ENCODE measurements around the gene DNAJB1. TPM values are rescaled to one million over a fixed set of nuclear protein-coding genes. Genes with fewer than 3 reads are reported as not detected.

The DNAJB1 gene
- total RNA-seq, 1 donor from 2014 or later, result 39.1 TPM

DNA sequence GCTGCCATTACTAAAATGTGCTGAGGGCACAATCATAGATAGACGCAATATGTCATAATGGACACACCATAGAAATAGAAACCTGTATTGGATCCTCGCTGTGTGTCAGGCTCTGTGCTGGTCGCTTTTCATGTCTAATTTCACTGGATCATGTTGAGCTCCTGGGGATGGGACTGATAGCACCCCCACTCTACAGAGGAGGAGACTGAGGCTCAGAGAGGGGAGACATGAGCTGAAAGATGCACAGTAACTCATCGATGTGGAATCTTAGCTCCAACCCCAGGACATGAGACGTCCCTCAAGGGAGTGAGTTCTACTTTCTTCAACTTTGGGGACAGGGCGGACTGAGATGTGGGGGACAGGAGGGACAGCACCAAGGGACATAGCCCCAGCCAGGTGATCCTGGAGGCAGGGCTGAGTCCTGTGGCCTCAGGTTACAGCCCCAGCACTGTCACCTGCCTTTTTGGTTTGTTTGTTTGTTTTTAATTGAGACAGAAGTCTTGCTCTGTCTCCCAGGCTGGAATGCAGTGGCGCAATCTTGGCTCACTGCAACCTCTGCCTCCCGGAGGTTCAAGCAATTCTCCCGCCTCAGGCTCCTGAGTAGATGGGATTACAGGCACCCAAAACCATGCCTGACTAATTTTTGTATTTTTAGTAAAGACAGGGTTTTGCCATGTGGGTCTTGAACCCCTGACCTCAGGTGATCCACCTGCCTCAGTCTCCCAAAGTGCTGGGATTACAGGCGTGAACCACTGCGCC, 15.7 kb downstream of the DNAJB1 start:
- Histone ChIP-seq H3K9me3 (ENCODE audit: control insufficient read depth in 3 of 3, low read length in 3 of 3) (no peaks in the 10 kb centered on the region), H3K27ac (ENCODE audit: low read depth, low read length) (no peak overlapping the region), H3K27me3 (ENCODE audit: control insufficient read depth in 3 of 3, insufficient read depth in 3 of 3, low read length in 3 of 3) (no peaks in the 10 kb centered on the region), H3K4me1 (ENCODE audit: control insufficient read depth in 3 of 3, insufficient read depth in 3 of 3, low read length in 3 of 3) (peaks cover 1 to 4% (median 2%) of the 10 kb centered on the region in 3 donors), H3K36me3 (ENCODE audit: control insufficient read depth in 3 of 3, insufficient read depth in 3 of 3, low read length in 3 of 3) (no peaks in the 10 kb centered on the region), H3K9ac (ENCODE audit: low read depth in 1 of 3, low read length in 3 of 3) (no peak overlapping the region), H3K4me3 (ENCODE audit: low read length in 3 of 3) (no peak overlapping the region)

DNA sequence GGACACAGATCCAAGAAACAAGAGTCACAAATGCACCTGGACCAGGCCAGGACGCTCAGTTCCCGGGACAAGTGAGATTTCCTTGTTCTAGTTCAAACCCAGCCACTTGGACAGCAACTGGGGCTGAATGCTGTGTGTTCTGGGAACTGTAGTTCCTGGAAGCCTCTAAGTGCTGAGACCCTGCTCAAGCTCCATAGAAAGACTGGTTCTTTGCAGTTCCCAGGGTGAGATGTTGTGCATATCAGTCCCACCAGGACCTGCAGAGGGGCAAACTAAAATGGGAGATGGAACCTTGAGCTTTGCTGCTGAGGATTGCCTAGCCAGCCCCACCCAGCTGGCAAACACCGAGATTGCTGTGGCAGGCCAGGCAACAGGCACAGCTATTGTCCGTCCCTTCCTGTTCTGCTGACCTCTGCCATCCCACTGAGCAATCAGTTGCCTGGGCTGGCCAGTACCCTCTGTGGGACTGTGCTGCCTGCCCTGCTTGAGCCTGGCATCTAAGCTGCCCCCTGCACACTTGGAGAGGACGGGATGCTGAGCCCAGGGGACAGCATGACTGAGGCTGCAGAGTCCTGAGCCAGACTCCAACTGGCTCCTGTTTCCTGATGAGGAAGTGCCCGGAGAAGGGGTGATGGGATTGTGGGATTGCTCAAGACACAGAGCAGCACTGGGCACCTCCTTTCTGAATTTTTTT, 20.8 kb downstream of the DNAJB1 start:
- no peaks in the 10 kb centered on the region for H3K9me3 ChIP-seq (ENCODE audit: control insufficient read depth in 3 of 3, low read length in 3 of 3)
- no peak overlapping the region for H3K4me3 ChIP-seq (ENCODE audit: low read length in 3 of 3)
- peaks cover 21 to 28% (median 27%) of the 10 kb centered on the region in 3 donors for H3K4me1 ChIP-seq (ENCODE audit: control insufficient read depth in 3 of 3, insufficient read depth in 3 of 3, low read length in 3 of 3)
- no peaks in the 10 kb centered on the region for H3K27me3 ChIP-seq (ENCODE audit: control insufficient read depth in 3 of 3, insufficient read depth in 3 of 3, low read length in 3 of 3)
- peak overlapping the region in 1 of 3 donors; percentile 50 for H3K9ac ChIP-seq (ENCODE audit: low read depth in 1 of 3, low read length in 3 of 3)
- no peak overlapping the region for H3K27ac ChIP-seq (ENCODE audit: low read depth, low read length)
- H3K36me3 ChIP-seq (ENCODE audit: control insufficient read depth in 3 of 3, insufficient read depth in 3 of 3, low read length in 3 of 3), result peaks cover 0 to 3% (median 0%) of the 10 kb centered on the region in 3 donors

DNA sequence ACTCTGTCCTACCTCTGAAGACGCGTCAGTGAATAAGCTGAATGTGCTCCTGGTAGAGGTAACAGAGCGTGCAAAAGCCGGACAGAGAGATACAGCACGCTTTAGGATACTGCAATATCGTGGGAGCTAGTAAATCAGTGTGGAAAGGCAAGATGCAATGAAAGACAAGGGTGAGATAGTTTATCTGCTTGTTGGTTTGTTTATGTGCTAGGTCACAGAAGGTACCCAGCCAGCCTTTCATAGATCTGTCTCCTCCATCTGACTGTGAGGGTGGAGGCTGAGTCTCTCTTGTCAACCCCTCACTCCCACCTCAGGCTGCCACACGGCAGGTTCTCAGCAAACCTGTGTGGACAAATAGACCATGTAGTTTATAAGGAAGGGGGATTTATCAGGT, 21.4 kb downstream of the DNAJB1 start:
- Histone ChIP-seq H3K4me3 (ENCODE audit: low read length in 3 of 3) (peak overlapping the region; percentile 67 to 71 (median 70)), H3K4me1 (ENCODE audit: control insufficient read depth in 3 of 3, insufficient read depth in 3 of 3, low read length in 3 of 3) (peaks cover 21 to 28% (median 27%) of the 10 kb centered on the region in 3 donors), H3K27ac (ENCODE audit: low read depth, low read length) (peak overlapping the region; percentile 69), H3K27me3 (ENCODE audit: control insufficient read depth in 3 of 3, insufficient read depth in 3 of 3, low read length in 3 of 3) (no peaks in the 10 kb centered on the region), H3K36me3 (ENCODE audit: control insufficient read depth in 3 of 3, insufficient read depth in 3 of 3, low read length in 3 of 3) (peaks cover 0 to 3% (median 0%) of the 10 kb centered on the region in 3 donors), H3K9me3 (ENCODE audit: control insufficient read depth in 3 of 3, low read length in 3 of 3) (no peaks in the 10 kb centered on the region), H3K9ac (ENCODE audit: low read depth in 1 of 3, low read length in 3 of 3) (peak overlapping the region in 1 of 3 donors; percentile 71)

DNA sequence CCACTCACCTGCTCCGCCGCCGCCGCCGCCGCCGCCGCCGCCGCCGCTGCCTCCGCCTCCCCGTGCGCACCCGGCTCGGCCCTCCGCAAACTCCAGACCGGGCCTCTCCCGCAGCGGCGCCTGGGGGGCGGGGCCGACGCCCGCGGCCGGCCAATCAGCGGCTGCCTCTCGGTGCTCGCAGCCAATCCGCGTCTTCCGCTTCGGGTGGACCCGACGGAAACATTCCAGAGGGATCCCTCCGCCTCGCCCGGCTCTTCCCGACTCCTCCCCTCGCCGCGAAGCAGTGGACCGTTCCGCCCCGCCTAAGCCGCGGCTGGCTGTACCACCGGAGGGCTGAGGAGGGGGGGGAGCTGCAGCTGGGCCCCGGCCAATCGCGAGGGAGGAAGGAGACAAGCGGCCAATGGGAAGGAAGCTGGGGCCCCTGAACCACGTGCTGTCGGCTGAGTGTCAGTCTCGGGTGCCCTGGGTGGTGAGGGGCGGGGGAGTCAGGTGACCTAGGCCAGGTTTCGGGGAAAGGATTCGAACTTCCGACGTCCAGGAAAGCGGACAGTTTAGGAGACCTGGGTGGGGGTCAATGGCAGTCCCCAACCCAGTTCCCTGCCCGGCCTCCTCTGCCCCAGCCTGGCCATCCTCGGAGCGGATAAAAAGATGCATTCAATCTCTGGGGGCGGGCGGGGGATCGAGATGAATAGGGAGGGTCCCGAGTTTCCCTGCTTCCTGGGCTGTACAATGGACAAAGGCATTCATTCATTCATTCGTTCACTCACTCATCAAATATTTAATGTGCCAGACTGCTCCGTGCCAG, 22.0 kb downstream of the DNAJB1 start, which contains the start of gene GIPC1:
GIPC1 (minus strand) TSS at position 99 of the 805 bp plus-strand sequence. CDS start 13,151 bp downstream, outside the sequence.
- H3K9ac ChIP-seq (ENCODE audit: low read depth in 1 of 3, low read length in 3 of 3), result peak within 1 kb of the TSS; percentile 52 to 74 (median 53)
- H3K9me3 ChIP-seq (ENCODE audit: control insufficient read depth in 3 of 3, low read length in 3 of 3), result no peaks in the 10 kb centered on the region
- peaks cover 21 to 28% (median 27%) of the 10 kb centered on the region in 3 donors for H3K4me1 ChIP-seq (ENCODE audit: control insufficient read depth in 3 of 3, insufficient read depth in 3 of 3, low read length in 3 of 3)
- H3K4me3 ChIP-seq (ENCODE audit: low read length in 3 of 3), result peak within 1 kb of the TSS; percentile 70 to 76 (median 75)
- H3K27ac ChIP-seq (ENCODE audit: low read depth, low read length), result peak within 1 kb of the TSS; percentile 69
- H3K36me3 ChIP-seq (ENCODE audit: control insufficient read depth in 3 of 3, insufficient read depth in 3 of 3, low read length in 3 of 3), result peaks cover 0 to 7% (median 3%) of the 10 kb centered on the region in 3 donors
- H3K27me3 ChIP-seq (ENCODE audit: control insufficient read depth in 3 of 3, insufficient read depth in 3 of 3, low read length in 3 of 3), result no peaks in the 10 kb centered on the region

DNA sequence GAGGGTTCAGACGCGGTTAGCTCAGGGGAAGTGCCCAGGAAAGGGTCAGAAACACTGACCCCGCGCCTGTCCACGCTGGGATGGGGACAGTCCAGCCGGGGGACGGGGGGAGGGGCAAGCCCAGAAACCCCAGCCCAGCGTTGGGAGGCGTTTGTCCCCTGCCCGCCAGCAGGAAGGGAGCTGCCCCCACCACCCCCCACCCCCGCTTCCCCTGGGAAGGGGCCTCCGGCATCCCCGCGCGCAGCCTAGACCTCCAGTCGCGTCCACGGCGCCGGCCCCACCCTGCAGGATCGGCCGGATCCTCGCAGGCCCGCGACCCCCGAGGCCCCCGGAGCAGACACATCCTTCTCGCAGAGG, 22.5 kb downstream of the DNAJB1 start:
- peak overlapping the region; percentile 69 to 76 (median 75) for H3K4me3 ChIP-seq (ENCODE audit: low read length in 3 of 3)
- no peaks in the 10 kb centered on the region for H3K27me3 ChIP-seq (ENCODE audit: control insufficient read depth in 3 of 3, insufficient read depth in 3 of 3, low read length in 3 of 3)
- peaks cover 21 to 28% (median 27%) of the 10 kb centered on the region in 3 donors for H3K4me1 ChIP-seq (ENCODE audit: control insufficient read depth in 3 of 3, insufficient read depth in 3 of 3, low read length in 3 of 3)
- H3K9ac ChIP-seq (ENCODE audit: low read depth in 1 of 3, low read length in 3 of 3), result peak overlapping the region; percentile 52 to 74 (median 53)
- H3K9me3 ChIP-seq (ENCODE audit: control insufficient read depth in 3 of 3, low read length in 3 of 3), result no peaks in the 10 kb centered on the region
- H3K36me3 ChIP-seq (ENCODE audit: control insufficient read depth in 3 of 3, insufficient read depth in 3 of 3, low read length in 3 of 3), result peaks cover 0 to 7% (median 3%) of the 10 kb centered on the region in 3 donors
- H3K27ac ChIP-seq (ENCODE audit: low read depth, low read length), result peak overlapping the region; percentile 12

DNA sequence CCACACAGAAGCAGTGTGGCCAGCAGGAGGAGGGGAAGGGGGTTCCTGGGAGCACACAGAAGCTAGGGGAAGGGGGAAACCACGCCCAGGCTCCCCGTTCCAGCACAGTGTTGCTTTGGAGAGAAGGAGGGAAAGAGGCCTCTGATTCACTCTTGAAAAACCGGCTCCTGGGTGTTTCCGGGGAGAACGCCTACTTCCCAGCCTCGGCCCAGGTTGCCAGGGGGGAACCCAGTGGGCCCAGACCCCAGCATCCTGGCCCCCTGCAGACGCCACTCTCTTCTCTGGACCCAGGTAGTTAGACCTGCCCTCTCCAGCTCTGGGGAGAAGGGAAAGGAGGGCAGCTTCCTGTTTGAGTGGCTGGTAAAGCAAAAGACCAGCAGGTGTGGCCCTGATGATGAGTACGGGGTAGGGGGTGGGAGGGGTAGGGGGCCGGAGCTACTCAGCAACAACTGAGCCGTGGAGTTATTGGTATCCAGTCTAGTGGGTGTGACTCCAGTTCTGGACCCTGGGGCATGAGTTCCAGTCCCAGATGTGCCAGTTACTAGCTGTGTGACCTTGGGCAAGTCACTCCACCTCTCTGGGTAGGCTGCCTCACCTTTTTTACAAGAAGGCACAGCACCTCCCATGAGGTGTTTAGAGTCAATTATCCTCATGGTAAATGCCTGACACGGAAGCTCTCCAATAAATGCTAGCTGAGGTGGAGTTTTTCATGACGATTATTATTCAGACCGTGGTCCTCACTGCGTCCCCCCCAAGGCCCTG, 23.1 kb downstream of the DNAJB1 start:
- H3K36me3 ChIP-seq (ENCODE audit: control insufficient read depth in 3 of 3, insufficient read depth in 3 of 3, low read length in 3 of 3), result peaks cover 0 to 7% (median 3%) of the 10 kb centered on the region in 3 donors
- peaks cover 21 to 28% (median 27%) of the 10 kb centered on the region in 3 donors for H3K4me1 ChIP-seq (ENCODE audit: control insufficient read depth in 3 of 3, insufficient read depth in 3 of 3, low read length in 3 of 3)
- H3K9ac ChIP-seq (ENCODE audit: low read depth in 1 of 3, low read length in 3 of 3), result peak overlapping the region; percentile 52 to 74 (median 53)
- H3K27me3 ChIP-seq (ENCODE audit: control insufficient read depth in 3 of 3, insufficient read depth in 3 of 3, low read length in 3 of 3), result no peaks in the 10 kb centered on the region
- H3K9me3 ChIP-seq (ENCODE audit: control insufficient read depth in 3 of 3, low read length in 3 of 3), result no peaks in the 10 kb centered on the region
- H3K4me3 ChIP-seq (ENCODE audit: low read length in 3 of 3), result peak overlapping the region; percentile 69 to 76 (median 75)
- H3K27ac ChIP-seq (ENCODE audit: low read depth, low read length), result no peak overlapping the region

DNA sequence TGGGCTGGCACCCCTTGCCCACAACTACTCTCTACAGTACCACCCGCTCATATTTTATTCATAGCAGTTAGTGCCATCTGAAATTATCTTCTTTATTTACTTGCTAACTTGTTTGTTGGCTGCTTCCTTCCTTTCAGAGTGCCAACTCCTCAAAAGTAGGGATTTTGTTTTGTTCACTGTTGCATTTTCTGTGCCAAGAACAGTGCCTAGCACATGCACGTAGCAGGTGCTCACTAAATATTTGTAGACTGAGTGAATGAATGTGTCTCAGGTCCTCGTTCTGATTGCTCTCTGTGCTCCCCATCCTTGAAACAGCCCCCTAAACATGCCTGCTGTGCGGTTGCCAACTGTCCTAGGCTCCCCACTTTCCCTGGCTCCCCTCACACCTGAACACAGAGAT, 23.8 kb downstream of the DNAJB1 start:
- H3K9me3 ChIP-seq (ENCODE audit: control insufficient read depth in 3 of 3, low read length in 3 of 3), result no peaks in the 10 kb centered on the region
- H3K4me3 ChIP-seq (ENCODE audit: low read length in 3 of 3), result peak overlapping the region in 1 of 3 donors; percentile 43
- peaks cover 0 to 7% (median 3%) of the 10 kb centered on the region in 3 donors for H3K36me3 ChIP-seq (ENCODE audit: control insufficient read depth in 3 of 3, insufficient read depth in 3 of 3, low read length in 3 of 3)
- peaks cover 21 to 28% (median 27%) of the 10 kb centered on the region in 3 donors for H3K4me1 ChIP-seq (ENCODE audit: control insufficient read depth in 3 of 3, insufficient read depth in 3 of 3, low read length in 3 of 3)
- H3K27ac ChIP-seq (ENCODE audit: low read depth, low read length), result no peak overlapping the region
- peak overlapping the region in 2 of 3 donors; percentile 50 to 51 for H3K9ac ChIP-seq (ENCODE audit: low read depth in 1 of 3, low read length in 3 of 3)
- no peaks in the 10 kb centered on the region for H3K27me3 ChIP-seq (ENCODE audit: control insufficient read depth in 3 of 3, insufficient read depth in 3 of 3, low read length in 3 of 3)

DNA sequence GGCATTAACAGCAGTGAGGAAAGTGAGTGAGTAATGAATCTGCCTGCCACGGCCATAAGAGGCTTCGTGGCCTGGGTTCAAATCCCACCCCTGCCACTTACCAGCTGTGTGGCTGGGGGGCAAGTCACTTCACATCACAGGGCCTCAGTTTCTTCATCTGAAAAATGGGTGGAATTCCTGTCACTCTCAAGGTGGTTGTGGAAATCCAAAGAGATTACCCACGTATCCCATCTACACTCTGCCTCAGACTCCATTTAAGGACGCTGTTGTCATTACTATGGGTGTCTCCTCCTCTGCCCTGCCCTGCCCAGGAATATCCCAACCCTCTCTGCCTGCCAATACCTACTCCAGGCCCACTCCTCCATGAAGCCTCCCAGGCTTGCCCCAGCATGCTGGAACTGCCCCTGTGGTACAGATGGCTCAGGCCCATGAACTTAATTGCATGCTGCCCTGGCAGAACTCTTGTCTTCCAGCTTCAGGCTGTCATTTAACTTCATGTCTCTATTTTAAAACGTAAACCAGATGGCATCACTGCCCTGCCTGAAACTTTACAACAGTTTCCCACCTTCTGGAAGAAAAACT, 25.4 kb downstream of the DNAJB1 start:
- Histone ChIP-seq H3K27me3 (ENCODE audit: control insufficient read depth in 3 of 3, insufficient read depth in 3 of 3, low read length in 3 of 3) (no peaks in the 10 kb centered on the region), H3K9me3 (ENCODE audit: control insufficient read depth in 3 of 3, low read length in 3 of 3) (no peaks in the 10 kb centered on the region), H3K9ac (ENCODE audit: low read depth in 1 of 3, low read length in 3 of 3) (no peak overlapping the region), H3K4me3 (ENCODE audit: low read length in 3 of 3) (no peak overlapping the region), H3K36me3 (ENCODE audit: control insufficient read depth in 3 of 3, insufficient read depth in 3 of 3, low read length in 3 of 3) (peaks cover 0 to 13% (median 8%) of the 10 kb centered on the region in 3 donors), H3K27ac (ENCODE audit: low read depth, low read length) (no peak overlapping the region), H3K4me1 (ENCODE audit: control insufficient read depth in 3 of 3, insufficient read depth in 3 of 3, low read length in 3 of 3) (peaks cover 21 to 28% (median 26%) of the 10 kb centered on the region in 3 donors)

Measured in skeletal muscle tissue (tissue), 4 donors.